ENCODE measurements around the gene ASCL2.

Gene ASCL2

DNA sequence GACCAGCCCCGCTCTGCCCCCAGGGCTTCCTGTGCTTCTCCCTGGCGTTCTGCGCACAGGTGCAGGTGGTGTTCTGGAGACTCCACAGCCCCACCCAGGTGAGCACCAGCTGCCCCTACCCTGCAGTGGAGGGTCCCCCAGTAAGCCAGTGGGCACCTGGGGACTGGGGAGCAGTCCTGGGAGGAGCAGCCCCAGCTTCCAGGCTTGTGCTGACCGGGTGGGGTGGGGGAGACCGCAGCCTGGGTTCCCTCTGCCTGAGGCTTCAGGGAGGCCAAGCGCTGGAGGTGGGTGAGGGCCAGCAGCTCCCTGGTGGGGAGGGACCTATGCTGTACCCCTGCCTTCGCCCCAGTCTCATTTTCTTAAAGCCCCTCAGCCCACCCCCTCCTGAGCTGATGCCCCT, 38.3 kb upstream of the ASCL2 start:
- DNase-seq = peak; percentile 54

DNA sequence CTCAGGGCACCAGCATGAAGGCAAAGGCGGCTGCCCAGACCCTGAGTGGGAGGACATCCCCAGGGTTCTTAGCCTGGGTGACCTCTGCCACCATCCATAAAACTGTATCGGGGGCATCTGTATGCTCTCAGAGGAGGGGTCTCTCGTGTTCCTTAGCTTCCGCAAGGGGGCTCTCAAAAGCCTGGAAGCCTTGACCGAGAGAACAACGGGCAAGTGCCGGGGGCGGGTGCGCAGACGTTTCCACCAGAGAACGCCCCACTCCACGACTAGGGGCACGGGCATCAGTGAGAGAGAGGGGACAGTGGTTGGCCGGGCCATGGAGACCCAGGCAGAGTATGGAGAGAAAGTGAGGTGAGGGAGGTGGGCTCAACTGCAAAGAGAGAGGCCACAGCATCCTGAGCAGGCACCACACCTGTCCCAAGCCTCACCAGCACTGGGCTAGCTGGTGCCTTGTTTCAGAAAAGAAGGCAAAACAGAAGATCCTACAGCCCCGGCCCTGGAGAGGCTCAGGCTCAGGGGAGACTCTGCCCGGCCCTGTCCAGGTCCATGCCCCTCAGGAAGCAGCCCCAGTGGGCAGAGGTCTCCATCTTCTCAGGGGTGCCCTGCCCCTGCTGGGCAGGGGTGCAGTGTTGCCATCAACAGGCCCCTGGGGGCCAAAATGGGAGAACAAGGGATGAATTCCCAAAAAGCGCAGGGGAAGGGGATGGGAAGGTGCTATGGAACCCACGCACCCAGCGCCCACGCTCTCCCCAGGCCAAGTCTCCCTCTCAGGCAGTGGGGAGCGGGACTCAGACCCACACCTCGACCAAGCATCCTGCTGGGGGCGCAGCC, 37.3 kb upstream of the ASCL2 start:
- no peak for DNase-seq

DNA sequence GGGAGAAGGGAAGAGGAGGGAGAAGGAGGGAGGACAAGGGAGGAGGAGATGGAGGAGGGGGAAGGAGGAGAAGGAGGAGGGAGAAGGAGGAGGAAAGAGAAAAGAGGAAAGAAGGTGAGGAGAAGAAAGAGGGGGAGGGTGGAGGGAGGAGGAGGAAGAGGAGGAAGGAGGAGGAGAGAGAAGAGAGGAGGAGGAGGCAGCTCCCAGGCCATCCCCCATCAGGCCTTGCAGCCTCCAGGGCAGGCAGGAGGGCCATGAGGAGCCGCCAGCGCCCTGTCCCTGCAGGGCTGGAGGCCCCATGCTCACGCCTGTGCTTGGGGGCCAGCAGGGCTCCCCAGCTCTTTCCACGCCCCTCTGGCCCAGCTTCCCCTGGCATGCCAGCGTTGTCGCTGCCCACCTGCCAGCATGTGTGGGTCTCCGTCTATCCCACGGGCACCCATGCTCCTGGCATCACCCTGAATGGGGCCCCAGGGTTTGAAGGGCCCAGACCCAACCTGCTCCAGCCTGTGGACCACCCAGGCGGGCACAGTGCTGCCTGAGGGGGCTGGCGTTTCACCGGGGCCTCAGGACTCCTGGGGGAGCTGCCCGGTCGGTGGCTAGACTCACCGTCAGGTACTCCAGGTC, 36.6 kb upstream of the ASCL2 start:
- no peak for DNase-seq

DNA sequence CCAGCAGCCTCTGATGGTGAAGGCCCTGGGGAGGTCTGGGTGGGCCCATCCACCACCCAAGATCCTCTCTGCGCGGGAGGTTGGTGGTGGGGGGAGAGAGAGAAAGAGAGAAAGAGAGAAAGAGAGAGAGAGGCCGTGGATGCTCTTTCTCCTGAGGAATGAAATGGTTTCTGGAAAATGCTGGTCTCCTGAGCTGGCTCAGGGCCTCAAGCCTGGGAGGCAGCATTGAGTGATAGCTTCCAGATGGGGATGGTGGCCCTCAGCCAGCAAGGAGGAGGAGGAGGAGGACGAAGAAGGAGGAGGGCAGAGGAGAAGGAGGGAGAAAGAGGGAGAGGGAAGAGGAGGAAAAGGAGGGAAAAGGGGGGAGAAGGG, 36.0 kb upstream of the ASCL2 start:
- DNase-seq = peak; percentile 47

DNA sequence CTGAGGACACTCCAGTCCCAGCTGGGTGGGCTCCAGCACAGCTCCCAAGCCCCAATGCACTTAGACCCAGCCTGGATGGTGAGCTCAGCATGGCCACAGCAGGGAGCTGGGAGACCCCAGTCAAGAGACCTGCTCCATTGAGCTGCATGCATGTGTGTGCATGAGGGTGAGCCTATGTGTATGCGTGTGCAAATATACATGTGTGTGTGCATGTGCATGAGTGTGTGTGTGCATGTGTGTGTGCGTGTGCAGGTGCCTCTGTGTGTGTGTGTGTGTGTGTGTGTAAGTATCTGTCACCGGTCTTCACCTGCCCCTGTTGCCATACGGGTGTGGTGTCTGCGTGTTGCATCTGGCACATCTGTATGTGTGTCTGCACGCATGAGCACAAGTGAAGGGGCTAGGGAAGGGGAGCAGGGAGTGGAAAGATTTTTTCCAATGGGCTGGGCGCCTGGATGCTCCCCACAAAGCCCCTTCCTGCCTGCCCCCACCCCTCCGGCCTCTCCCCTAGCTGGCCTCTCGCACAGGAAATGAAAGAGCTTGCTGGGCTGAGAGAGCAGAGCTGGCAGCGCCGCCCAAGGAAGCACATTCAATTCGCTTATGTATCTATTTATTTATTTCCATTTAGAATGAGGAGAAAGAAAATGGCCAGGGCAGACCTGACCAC, 35.5 kb upstream of the ASCL2 start:
- DNase-seq = no peak

DNA sequence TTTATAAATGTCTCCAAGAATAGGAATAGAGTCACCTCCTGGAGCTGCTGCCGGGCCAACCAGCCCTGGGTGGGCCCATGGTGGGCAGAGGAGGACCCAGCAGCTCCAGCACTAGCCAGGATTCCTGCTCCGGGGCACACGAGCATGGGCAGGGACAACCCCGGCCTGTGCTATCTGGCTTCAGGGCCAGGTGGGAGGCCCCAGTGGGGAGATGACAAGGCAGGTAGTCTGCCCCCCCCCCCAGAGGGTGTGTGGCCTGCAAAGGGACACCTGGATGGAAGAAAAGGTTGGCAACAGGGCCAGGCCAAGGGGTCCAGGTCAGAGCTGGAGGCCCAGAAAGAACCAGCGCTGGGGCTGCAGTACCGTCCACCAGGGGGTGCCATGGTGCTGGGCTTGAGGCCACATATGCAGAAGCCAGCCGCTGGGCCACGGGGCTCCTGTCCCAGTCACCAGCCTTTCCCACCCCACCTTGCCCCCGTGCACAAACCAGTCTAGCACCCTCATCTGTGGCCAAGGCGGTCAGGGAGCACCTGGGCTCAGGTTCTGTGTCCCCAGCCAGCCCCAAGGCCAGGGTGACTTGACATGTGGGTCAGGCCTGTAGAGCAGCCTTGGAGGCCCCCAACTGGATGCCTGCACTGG, 34.9 kb upstream of the ASCL2 start:
- peak; percentile 70 for DNase-seq

DNA sequence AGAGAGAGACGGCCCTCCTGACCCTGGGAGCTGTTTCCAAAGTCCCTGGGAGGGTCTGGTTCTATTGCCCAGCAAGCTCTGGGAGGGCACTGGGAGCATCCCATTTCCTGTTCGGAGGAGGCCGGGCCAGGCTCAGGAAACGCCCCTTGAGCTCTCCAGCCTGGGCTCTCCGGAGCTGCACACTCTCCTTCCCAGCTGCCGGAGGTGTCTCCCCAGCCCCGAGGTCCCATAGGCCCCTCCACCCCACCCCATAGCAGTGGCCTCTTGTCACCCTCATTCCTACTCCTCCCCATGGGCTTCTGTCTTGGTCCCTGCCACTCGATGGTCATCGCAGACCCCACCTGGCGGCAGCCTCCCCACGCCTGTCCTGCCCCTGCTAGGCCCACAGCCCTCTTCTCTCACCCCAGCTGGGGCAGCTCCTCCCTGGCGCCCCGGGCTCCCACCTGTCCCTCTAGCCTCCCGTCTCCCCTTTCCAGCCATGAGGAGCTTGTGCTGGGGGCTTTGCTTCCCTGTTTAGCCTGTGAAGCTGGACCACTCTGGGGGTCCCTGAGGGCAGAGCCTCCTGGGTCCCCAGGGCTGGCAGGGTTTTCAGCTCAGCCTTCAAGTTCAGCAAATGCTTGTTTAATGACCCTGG, 34.2 kb upstream of the ASCL2 start:
- no peak for DNase-seq

DNA sequence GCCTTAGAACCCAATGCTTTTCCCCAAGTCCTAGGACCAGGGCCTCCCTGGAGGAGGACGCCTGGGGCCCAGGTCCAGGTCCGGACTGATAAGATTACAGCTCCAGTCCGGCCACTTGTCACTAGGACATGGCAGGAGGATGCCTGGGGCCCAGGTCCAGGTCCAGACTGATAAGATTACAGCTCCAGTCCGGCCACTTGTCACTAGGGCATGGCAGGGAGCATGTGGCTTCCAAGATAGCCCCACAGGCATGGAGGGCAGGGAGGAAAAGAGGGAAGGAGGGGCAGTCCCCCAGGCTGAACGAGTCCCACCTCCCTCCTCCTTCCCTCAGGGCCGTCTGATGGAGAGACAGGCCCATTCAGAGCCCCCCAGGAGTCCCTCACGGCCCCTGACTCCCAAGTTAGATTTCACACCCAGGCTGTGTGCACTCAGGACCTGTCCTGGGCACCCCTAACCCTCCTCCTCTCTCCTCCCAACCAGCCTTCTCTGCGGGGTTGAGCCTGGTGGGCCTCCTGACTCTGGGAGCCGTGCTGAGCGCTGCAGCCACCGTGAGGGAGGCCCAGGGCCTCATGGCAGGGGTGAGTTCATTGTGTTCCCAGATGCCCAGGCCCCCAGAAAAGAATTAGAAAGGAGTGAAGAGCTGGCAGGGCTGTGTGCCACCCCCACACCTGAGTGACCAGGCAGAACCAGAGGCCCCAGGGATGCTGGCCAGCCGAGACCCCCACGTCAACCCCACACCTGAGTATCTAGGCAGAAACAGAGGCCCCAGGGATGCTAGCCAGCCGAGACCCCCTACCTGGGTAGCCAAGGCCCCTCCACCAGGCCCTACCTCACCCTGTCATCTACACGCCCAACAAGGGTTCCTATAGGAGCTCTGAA, 33.5 kb upstream of the ASCL2 start:
- DNase-seq = no peak

DNA sequence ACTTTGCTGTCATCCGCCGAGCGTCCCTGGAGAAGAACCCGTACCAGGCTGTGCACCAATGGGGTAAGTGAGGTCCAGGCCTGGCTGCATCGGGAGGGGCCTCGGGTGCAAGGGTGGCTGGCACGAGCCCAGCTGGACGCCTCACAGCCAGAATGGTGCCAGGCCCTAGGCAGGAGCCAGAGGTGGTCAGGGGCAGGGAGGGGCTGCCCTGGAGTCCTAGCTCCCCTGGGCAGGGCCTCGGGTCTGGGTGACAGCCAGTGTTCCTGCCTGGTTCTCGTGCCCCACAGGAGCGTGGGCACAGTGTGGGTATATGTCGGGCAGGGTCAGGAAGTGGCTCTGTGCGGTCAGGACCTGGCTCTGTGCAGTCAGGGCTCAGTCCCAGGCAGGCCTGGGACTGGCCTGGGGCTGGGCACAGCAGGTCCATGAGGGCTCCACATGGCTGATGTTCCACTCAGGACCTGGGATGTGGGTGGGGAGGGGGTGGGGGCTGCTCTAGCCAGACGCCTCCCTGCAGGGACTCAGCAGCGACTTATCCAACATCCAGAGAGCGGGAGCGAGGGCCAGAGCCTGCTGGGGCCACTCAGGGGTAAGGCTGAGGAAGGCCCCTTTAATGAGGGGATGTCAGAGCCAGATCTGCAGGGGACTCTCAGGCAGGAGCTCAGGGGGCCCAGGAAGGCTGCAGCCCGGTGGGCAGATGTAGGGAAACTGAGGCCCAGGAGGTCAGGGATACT, 32.7 kb upstream of the ASCL2 start:
- DNase-seq = no peak

DNA sequence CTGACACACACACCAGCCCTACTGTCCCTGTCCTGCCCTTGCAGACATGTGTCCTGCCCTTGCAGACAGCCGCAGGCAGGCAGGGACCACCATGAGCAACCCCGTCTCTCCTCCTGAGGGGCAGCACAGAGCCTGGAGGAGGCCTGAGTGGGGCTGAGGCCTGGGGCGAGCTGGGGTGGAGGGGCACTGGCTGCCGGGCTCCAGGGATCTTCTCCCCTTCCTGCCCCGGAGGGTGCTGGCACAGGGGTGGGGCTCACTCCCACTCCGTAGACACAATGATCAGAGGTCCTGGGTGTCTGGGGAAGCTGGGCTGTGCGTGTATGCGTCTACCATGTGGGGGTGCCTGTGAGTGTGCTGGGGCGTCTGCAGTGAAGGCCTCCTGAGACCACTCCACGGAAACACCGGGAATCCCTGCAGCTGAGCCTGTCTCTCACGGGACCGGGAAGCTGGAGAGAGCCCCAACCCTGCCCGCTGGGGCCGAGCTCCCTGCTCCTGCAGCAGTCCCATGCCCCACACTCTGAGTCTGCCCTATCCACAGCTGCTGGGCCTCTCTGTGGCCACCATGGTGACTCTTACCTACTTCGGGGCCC, 32.0 kb upstream of the ASCL2 start:
- no peak for DNase-seq

DNA sequence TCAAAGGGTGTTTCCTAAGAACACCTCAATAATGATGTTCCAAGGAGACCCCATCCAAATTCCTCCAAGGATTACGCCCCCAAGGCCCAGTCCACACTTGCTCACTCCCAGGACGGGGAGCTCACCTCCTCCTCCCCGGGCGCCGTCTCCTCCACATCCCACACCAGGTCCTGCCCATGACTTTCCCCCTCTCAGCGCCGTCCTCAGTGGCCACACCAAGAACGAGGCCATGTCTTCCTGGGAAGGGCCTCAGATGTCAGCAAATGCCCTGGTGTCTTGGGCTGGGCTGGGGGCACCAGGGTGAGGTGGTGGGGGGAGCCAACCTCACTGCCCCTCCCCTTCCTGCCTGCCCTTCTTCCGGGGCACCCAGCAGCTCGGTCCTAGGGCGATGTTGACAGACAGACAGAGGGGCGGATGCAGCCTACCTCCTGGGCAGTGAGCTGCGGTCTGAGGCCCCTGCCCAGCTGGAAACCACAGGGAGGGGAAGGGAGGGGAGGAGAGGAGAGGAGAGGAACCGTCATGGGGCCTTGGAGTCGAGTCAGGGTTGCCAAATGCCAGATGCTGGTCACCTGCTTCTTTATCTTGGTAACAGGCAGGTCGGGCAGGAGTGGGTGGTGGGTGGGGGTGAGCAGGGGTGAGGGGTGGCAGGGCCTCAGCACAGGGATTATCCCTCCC, 31.4 kb upstream of the ASCL2 start, which contains the start of the genes C11orf21 and TSPAN32:
Gene C11orf21 (minus strand): TSS at position 288 of the 675 bp plus-strand sequence. CDS start 110 bp downstream, at position 178.
Gene TSPAN32 (plus strand): TSS at position 383 of the 675 bp plus-strand sequence. CDS start 137 bp downstream, at position 520.
- peak; percentile 60 for DNase-seq

DNA sequence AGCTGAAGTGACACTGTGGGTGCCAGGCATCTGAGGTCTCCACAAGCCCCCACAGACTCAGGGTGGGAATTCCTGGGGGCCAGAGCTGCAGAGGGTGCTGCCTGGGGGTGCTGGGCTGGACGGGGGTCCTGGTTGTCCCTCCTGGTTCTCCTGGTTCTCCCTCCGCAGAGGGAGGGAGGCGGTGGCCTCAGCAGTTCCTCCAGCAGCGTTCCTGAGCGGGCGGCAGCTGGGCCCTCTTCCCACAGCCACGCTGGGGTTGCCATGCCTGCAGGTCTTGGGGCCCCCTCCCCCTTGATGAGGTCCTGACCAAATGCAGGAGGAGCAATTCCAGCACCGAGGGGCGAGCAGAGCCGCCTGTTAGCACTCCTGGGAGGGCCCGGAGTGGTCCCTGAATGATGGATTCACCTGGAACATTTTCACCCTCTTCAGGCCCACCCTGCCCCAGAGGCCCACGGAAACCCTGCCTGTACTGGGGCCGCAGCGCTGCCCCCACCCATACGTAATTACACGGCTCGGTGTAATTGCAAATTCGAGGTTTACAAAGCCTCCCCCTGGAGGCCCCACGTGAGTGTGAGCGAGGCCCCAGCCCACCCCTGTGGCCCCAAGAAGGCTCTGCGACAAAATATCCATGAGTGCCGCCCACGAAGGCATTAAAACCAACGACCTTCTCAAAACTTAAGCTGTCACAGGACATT, 30.7 kb upstream of the ASCL2 start:
- DNase-seq = no peak

DNA sequence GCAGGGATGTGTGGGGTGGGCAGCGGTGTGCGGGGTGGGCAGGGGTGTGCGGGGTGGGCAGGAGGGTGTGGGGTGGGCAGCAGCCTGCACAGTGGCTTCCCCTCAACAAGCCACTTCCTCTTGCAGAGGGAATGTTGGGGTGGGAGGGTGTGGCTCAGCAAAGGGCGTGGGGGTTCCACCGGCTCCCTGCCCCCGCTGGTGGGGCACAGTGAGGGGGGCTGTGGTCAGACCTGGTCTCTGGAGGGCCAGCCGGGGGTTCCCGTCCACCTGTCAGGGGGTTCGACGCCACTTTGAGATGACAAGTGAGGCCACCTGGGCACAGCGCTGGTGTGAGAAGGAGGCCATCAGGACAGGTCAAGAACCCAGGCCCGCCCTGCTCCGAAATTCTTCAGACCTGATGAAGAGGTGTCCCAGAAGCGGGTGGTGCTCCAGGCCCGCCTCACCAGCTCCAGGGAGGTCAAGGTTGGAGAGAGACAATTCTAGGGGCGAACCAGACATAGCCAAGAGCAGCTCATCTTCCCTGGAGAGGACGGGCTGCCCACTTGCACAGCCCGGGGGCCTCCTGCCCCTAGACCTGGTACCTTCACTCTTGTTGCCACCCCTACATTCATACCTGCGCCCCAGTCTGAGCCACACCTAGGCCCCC, 30.0 kb upstream of the ASCL2 start:
- no peak for DNase-seq

DNA sequence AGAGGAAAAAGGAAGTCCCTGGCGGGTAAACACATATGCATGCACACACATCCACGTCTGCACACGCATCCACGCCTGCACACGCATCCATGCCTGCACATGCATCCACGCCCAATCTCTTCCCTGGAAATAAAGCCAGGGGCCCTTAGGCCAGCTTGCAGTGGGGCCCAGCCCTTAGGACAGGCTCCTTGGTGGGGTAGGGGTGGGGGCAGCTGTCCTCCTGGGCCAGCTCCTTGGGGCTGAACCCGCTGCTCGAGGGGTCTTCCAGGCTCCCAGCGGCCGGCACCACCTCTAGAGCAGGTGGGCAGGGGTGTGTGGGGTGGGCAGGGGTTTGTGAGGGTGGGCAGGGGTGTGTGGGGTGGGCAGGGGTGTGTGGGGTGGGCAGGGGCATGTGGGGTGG, 29.4 kb upstream of the ASCL2 start:
- no peak for DNase-seq

DNA sequence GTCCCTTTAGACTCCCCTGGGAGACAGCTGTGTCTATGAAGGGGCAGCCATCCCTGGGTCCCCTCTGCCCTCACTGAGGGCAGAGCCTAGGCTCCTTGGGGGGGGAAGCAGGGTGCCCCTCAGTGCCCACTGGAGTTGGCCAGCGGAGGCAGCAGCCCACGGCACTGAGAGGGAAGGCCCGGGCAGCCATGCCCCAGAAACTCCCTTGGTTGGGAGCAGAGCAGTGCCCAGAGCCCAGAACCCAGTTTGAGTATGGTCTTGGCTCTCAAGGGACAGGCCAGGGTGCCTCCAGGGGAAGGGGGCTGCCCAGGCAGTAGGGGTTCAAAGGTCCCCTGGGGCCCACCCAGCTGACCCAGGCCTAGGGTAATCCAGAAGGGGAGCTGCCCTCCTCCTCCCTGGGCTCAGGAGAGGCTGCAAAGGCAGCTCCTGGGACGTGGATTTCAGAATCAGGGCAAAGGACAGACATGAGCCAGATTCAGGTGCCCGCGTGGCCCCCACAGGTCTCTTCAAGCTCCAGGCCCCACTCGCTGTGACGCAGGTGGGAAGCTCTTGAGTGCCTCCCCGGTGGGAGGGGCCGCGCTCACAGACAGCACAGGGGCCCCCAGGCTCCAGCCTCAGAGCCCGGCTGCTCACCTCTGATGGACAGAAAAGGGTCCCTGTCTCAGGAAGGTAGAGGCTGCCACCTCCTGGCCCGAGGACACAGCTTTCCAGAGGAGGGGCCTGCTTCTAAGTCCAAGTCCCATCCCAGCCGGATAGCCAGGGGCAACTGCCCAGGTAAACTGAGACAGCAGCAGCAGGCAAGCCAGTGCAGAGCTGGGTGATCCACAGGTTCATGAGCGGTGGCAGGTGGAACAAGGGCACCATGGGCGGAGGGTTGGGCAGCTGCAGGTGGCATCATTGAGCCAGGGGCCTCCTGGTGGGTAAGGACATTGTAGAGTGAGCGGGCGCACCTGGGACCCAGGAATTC, 28.7 kb upstream of the ASCL2 start:
- peak; percentile 88 for DNase-seq

DNA sequence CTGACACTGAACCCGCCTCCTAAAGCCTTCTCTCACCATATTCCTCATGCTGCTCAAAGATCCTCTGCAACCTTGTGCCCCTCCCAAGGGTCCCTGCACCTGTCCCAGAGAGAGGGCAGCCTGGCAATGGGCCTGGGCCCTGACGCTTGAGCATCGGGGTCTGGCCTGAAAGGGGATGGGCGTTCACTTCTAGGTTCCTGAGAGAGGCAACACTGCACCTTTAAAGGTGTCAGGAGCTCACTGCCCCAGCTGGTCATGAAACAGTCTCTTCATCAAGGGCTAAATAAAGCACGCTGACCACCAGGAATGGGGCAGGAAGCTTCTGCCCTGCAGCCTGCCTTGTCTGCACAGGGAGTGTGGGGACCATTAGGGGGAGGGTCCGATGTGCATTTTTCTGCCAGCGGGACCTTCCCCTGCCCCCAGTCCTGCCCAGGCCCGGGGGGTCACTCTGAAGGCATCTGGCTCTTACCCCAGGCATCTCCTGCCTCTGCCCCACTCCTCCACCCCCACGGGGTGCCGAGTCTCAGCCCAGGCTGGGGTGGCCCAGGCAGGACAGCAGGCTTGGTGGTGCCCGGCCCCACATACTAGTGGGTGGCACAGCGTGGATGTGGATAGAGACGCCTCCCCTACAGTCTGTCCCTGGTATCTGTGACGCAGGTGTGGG, 27.9 kb upstream of the ASCL2 start:
- DNase-seq = no peak

DNA sequence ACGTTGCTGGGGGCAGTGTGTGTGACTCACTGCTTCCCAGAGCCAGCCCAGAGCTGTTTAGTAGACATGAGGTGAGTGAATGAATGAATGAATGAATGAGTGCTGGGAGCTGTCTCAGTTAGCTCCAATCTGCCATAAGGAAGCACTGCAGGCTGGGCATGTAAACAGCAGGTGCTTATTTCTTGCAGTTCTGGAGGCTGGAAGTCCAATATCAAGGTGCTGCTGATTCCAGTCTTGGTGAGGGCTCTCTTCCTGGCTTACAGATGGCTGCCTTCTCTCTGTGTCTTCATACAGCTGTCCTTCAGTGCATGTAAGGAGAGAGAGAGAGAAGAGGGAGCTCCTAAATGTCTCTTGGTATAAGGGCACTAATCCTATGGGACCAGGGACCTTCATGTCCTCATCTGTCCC, 27.2 kb upstream of the ASCL2 start:
- DNase-seq = no peak
